B cell (primary cell): ENCODE results near the gene ILDR1. TPM values are rescaled to one million over a fixed set of nuclear protein-coding genes. Genes with fewer than 3 reads are reported as not detected.

ENCODE experiments used
- ATAC-seq: fragments of 200-7000 bp; cut with Tn5 transposase; one replicate; pipeline ENCODE4 v1.10.0; 2021; ENCODE audit warnings: low read depth, mild to moderate bottlenecking, moderate number of reproducible peaks, moderate library complexity
- CTCF ChIA-PET: fragments of 350-600 bp; sonication (Branson Sonifier 250); formaldehyde crosslinking; loops from one replicate; lab custom pipeline; 2021; ENCODE audit warnings: antibody characterized with exemption, inconsistent platforms; lab: Charles Lee
- POLR2A ChIA-PET: fragments of 350-600 bp; sonication (Branson Sonifier 250); formaldehyde crosslinking; loops from one replicate; lab custom pipeline; 2021; ENCODE audit warnings: antibody characterized with exemption; lab: Charles Lee
- DNase-seq: peaks from one replicate; pipeline ENCODE4 v3.0.0; 2013
- H2AFZ ChIP-seq: 2 replicates; pipeline ENCODE4 v1.6.1; 2012; ENCODE audit warnings: mild to moderate bottlenecking, low read depth, low read length; ENCODE audit not compliant: insufficient read depth, poor library complexity, severe bottlenecking
- H3K27ac ChIP-seq, 2 donors: 1 replicate in 1 of 2; 2 replicates in 1 of 2; pipeline ENCODE4 v1.5.1; 2012 to 2013; ENCODE audit warnings: low read length in 2 of 2, mild to moderate bottlenecking in 2 of 2, moderate library complexity in 1 of 2
- H3K27me3 ChIP-seq, 4 experiments: fragments of 200-600 bp in 1 of 4; sonication (generic) in 1 of 4; replicated peaks in 1 of 4; 1 replicate in 2 of 4; 2 replicates in 2 of 4; pipeline versions ENCODE4 v1.6.1 to v1.7.0; 2013 to 2016; ENCODE audit warnings: low read length in 3 of 4, mild to moderate bottlenecking in 2 of 4, mixed read lengths in 1 of 4, moderate library complexity in 1 of 4; ENCODE audit not compliant: insufficient read depth in 4 of 4, control insufficient read depth in 3 of 4; ENCODE audit errors: control extremely low read depth in 1 of 4
- H3K36me3 ChIP-seq, 2 experiments: replicated peaks in 1 of 2; 1 replicate in 1 of 2; 2 replicates in 1 of 2; pipeline versions ENCODE4 v1.6.1 to v1.7.1; 2013; ENCODE audit warnings: low read length in 1 of 2; ENCODE audit not compliant: insufficient read depth in 2 of 2, control insufficient read depth in 1 of 2; ENCODE audit errors: control extremely low read depth in 1 of 2, extremely low read depth in 1 of 2
- H3K4me1 ChIP-seq, 2 donors: fragments of 200-600 bp in 1 of 2; sonication (generic) in 1 of 2; 1 replicate in 1 of 2; 2 replicates in 1 of 2; pipeline versions ENCODE4 v1.5.1 to v1.6.1; 2013 to 2017; ENCODE audit warnings: low read length in 2 of 2; ENCODE audit not compliant: control insufficient read depth in 2 of 2, insufficient read depth in 2 of 2
- H3K4me2 ChIP-seq: replicated peaks from 2 replicates; pipeline ENCODE3; 2012; ENCODE audit warnings: mild to moderate bottlenecking, low read depth, low read length; ENCODE audit not compliant: poor library complexity, severe bottlenecking
- H3K4me3 ChIP-seq, 5 experiments: fragments of 200-600 bp in 1 of 5; sonication (generic) in 1 of 5; 1 replicate in 3 of 5; 2 replicates in 2 of 5; pipeline versions ENCODE4 v1.5.1 to v1.7.0; 2011 to 2016; ENCODE audit warnings: low read length in 4 of 5, mild to moderate bottlenecking in 4 of 5, low read depth in 2 of 5, control low read depth in 1 of 5, moderate library complexity in 1 of 5; ENCODE audit not compliant: insufficient read depth in 1 of 5; ENCODE audit errors: control extremely low read depth in 1 of 5, extremely low read depth in 1 of 5
- H3K79me2 ChIP-seq: fragments of 200-600 bp; sonication (generic); one replicate; pipeline ENCODE4 v1.6.0; 2016; ENCODE audit warnings: low read length; ENCODE audit not compliant: control insufficient read depth, insufficient read depth
- H3K9ac ChIP-seq: fragments of 200-600 bp; sonication (generic); 2 replicates; pipeline ENCODE4 v1.6.1; 2017; ENCODE audit warnings: mild to moderate bottlenecking, low read length, moderate library complexity
- H3K9me3 ChIP-seq, 3 donors: one replicate each; pipeline versions ENCODE4 v1.6.1 to v1.7.1; 2013; ENCODE audit warnings: low read length in 2 of 3; ENCODE audit not compliant: control insufficient read depth in 2 of 3, insufficient read depth in 1 of 3; ENCODE audit errors: control extremely low read depth in 1 of 3
- H4K20me1 ChIP-seq: 2 replicates; pipeline ENCODE4 v1.6.0; 2012; ENCODE audit warnings: mild to moderate bottlenecking, low read length; ENCODE audit not compliant: insufficient read depth, control insufficient read depth, poor library complexity, severe bottlenecking
- H3K27ac Mint-ChIP-seq: one replicate; pipeline ENCODE4 v1.8.0; 2021; ENCODE audit warnings: mixed read lengths
- H3K27me3 Mint-ChIP-seq: one replicate; pipeline ENCODE4 v1.8.0; 2021; ENCODE audit warnings: mixed read lengths
- H3K4me1 Mint-ChIP-seq: one replicate; pipeline ENCODE4 v1.8.0; 2021; ENCODE audit warnings: mixed read lengths
- H3K4me3 Mint-ChIP-seq: one replicate; pipeline ENCODE4 v1.8.0; 2021; ENCODE audit warnings: mixed read lengths
- H3K9me3 Mint-ChIP-seq: one replicate; pipeline ENCODE4 v1.8.0; 2022; ENCODE audit warnings: mixed read lengths; ENCODE audit not compliant: insufficient read depth
- CTCF ChIP-seq: fragments of 200-600 bp; IDR thresholded peaks from one replicate; pipeline ENCODE4 v1.8.0; 2022; ENCODE audit warnings: antibody characterized with exemption, mild to moderate bottlenecking
- EZH2 ChIP-seq: IDR thresholded peaks from 2 replicates; pipeline ENCODE4 v1.6.1; 2012; ENCODE audit warnings: borderline replicate concordance, low read depth, mild to moderate bottlenecking, moderate library complexity, low read length; ENCODE audit not compliant: insufficient read depth, poor library complexity, severe bottlenecking
- WGBS: methylation state at CpG from one replicate; pipeline ENCODE4 v1.1.5; 2013; ENCODE audit warnings: missing lambda C conversion rate; ENCODE audit not compliant: insufficient coverage; 5-methylcytosine and 5-hydroxymethylcytosine counted together
- intact Hi-C: fragments of 100-400 bp; cut with micrococcal nuclease; formaldehyde crosslinking; loops from one replicate; pipeline ENCODE4 v1.10.0; 2022
- polyA plus RNA-seq: library from polyadenylated mRNA; depleted of rRNA; stranded (reverse); fragments of >200 nt; gene quantifications from 2 replicates; pipeline ENCODE4 v1.2.3, GENCODE V29; 2012
- total RNA-seq, 2 donors: library from RNA; stranded (reverse); fragments of 120-200 nt in 1 of 2; gene quantifications; 1 replicate in 1 of 2; 2 replicates in 1 of 2; pipeline versions ENCODE4 v1.2.3 to v1.2.4, GENCODE V29; 2013 to 2022

Gene ILDR1
- total and polyA plus RNA-seq, 2 donors (not counting 1 experiment from before 2014, with no cell fraction given) = 1.9 to 4.7 TPM

DNA sequence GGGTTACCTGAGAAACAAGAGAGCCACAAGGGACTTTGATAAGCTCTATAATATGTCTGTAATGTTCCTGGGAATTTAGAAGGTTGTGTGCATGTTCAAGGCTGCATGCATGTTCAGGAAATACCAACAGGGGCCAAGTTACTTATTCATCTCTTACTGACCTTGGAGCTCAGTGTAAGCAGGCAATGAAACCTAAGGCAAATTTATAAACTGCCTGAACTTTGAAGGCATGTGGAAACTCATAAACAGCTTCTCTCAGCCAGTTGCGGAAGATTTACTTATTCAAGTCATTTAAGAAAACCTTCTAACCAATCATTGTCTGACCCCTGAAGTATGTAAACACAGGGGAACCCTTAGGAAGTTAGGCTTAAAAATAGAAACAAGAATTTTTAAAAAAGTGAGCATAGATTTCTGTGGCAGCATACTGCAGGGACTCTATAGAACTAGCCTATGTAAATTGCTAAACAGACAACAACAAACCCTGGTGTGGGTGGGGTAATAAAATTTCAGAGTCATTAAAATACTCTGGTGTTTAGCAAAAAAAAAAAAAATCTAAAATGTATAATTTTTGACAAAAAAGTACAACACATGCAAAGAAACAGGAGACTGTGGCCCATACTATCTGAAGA is 70.6 kb downstream of the ILDR1 start:
- Histone ChIP-seq H4K20me1 (no peaks in the 10 kb centered on the region), H3K4me3 (no peak overlapping the region), H3K4me1 (no peaks in the 10 kb centered on the region), H3K36me3 (peaks cover 3 to 8% of the 10 kb centered on the region in 2 experiments), H3K4me2 (no peak overlapping the region), H3K9me3 (peaks cover 6 to 14% (median 9%) of the 10 kb centered on the region in 3 donors), H3K79me2 (no peaks in the 10 kb centered on the region), H3K27me3 (no peaks in the 10 kb centered on the region), H3K9ac (no peak overlapping the region), H2AFZ (no peak overlapping the region), H3K27ac (no peak overlapping the region)
- H3K4me3 Mint-ChIP-seq = no peak overlapping the region
- ATAC-seq (no peak), DNase-seq (no peak)
- H3K27ac Mint-ChIP-seq = no peak overlapping the region
- TF ChIP-seq EZH2 = no peak
- TF ChIP-seq CTCF = no peak
- no CpG with 5 or more reads among the region's 1 CpG for WGBS
- intact Hi-C loops = no loop called here
- ChIA-PET CTCF (interaction anchor here (0.7 kb wide), 1 partner anchor 203 kb away, joined by 3 read pairs; no protein-coding TSS in a partner anchor), POLR2A (no interaction called here)
- H3K9me3 Mint-ChIP-seq = peaks cover 8% of the 10 kb centered on the region
- H3K4me1 Mint-ChIP-seq = peaks cover 2% of the 10 kb centered on the region
- H3K27me3 Mint-ChIP-seq = no peaks in the 10 kb centered on the region

GRCh38 chr3:121948641-121949040 is 73.4 kb downstream of the ILDR1 start:
- Histone ChIP-seq H3K4me3 (no peak overlapping the region), H3K9me3 (peaks cover 5 to 14% (median 6%) of the 10 kb centered on the region in 3 donors), H2AFZ (no peak overlapping the region), H3K79me2 (no peaks in the 10 kb centered on the region), H3K4me1 (no peaks in the 10 kb centered on the region), H3K27ac (no peak overlapping the region), H3K36me3 (peaks cover 9 to 12% of the 10 kb centered on the region in 2 experiments), H3K9ac (no peak overlapping the region), H4K20me1 (no peaks in the 10 kb centered on the region), H3K27me3 (no peaks in the 10 kb centered on the region), H3K4me2 (no peak overlapping the region)
- H3K4me3 Mint-ChIP-seq = no peak overlapping the region
- no peak overlapping the region for H3K27ac Mint-ChIP-seq
- no CpG with 5 or more reads among the region's 1 CpG for WGBS
- TF ChIP-seq CTCF (no peak), EZH2 (no peak)
- no peak for DNase-seq
- no peak for ATAC-seq
- H3K27me3 Mint-ChIP-seq = no peaks in the 10 kb centered on the region
- ChIA-PET CTCF (no interaction called here), POLR2A (no interaction called here)
- intact Hi-C loops = no loop called here
- H3K4me1 Mint-ChIP-seq = no peaks in the 10 kb centered on the region
- peaks cover 4% of the 10 kb centered on the region for H3K9me3 Mint-ChIP-seq
